ENCODE data around the gene NLE1.

DNA sequence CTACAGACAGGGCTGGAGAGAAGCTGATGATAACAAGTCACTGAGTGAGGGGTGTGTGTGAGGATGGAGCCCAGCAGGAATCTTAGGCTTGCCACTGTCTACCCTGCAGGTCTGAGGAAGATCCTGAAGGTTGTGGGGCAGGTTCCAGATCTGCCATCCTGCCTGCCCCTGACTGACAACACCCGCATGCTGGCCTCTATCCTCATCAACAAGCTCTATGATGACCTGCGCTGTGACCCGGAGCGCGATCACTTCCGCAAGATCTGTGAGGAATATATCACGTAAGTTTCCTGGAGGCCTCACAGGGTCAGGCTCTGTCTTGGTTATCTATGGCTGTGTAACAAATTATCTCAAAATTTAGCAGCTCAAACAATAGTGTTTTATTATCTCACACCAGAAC, 21.8 kb upstream of the NLE1 start:
- TF ChIP-seq, protein P1, sequence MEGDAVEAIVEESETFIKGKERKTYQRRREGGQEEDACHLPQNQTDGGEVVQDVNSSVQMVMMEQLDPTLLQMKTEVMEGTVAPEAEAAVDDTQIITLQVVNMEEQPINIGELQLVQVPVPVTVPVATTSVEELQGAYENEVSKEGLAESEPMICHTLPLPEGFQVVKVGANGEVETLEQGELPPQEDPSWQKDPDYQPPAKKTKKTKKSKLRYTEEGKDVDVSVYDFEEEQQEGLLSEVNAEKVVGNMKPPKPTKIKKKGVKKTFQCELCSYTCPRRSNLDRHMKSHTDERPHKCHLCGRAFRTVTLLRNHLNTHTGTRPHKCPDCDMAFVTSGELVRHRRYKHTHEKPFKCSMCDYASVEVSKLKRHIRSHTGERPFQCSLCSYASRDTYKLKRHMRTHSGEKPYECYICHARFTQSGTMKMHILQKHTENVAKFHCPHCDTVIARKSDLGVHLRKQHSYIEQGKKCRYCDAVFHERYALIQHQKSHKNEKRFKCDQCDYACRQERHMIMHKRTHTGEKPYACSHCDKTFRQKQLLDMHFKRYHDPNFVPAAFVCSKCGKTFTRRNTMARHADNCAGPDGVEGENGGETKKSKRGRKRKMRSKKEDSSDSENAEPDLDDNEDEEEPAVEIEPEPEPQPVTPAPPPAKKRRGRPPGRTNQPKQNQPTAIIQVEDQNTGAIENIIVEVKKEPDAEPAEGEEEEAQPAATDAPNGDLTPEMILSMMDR (conservative IDR thresholded peaks at IDR 0.05; ENCODE audit: low read length), result no peak
- TF ChIP-seq EZH2phosphoT487 (IDR thresholded peaks at IDR 0.05; ENCODE audit: borderline replicate concordance), result no peak

All from Loucy (cell line).